HG03460 (cell line): ENCODE results near the gene RNF113B.

ENCODE experiments used
- ATAC-seq: cut with Tn5 transposase; IDR thresholded peaks from one replicate; pipeline ENCODE4 v1.9.1; 2021; ENCODE audit not compliant: unreplicated experiment

RNF113B gene

GRCh38 chr13:98176777-98177608, at the start of gene RNF113B:
RNF113B (minus strand) TSS chr13:98177269; CDS start chr13:98177236, 33 bp downstream.
- ATAC-seq: no peak

- no peak for ATAC-seq
Observed at GRCh38 chr13:98226496-98226895, 49.4 kb upstream of the RNF113B start.

GRCh38 chr13:98225036-98225940, 48.2 kb upstream of the RNF113B start:
- ATAC-seq: no peak

- ATAC-seq: no peak
Observed at GRCh38 chr13:98224557-98224956, 47.5 kb upstream of the RNF113B start.

- ATAC-seq: no peak
Observed at GRCh38 chr13:98223741-98224140, 46.7 kb upstream of the RNF113B start.

- ATAC-seq: no peak
Observed at GRCh38 chr13:98222816-98223215, 45.7 kb upstream of the RNF113B start.

GRCh38 chr13:98222081-98222554, 45.0 kb upstream of the RNF113B start:
- no peak for ATAC-seq

GRCh38 chr13:98221234-98221633, 44.2 kb upstream of the RNF113B start:
- no peak for ATAC-seq

- ATAC-seq: no peak
Observed at GRCh38 chr13:98220271-98220791, 43.3 kb upstream of the RNF113B start.

- ATAC-seq: no peak
Observed at GRCh38 chr13:98219685-98220084, 42.6 kb upstream of the RNF113B start.

- ATAC-seq: no peak
Observed at GRCh38 chr13:98217597-98217996, 40.5 kb upstream of the RNF113B start.

- no peak for ATAC-seq
Observed at GRCh38 chr13:98216711-98217285, 39.7 kb upstream of the RNF113B start.

- ATAC-seq: no peak
Observed at GRCh38 chr13:98216135-98216565, 39.1 kb upstream of the RNF113B start.

GRCh38 chr13:98215508-98215907, 38.4 kb upstream of the RNF113B start:
- no peak for ATAC-seq

- ATAC-seq: no peak
Observed at GRCh38 chr13:98214707-98215106, 37.6 kb upstream of the RNF113B start.

- ATAC-seq: no peak
Observed at GRCh38 chr13:98214008-98214643, 37.1 kb upstream of the RNF113B start.

- no peak for ATAC-seq
Observed at GRCh38 chr13:98213354-98213753, 36.3 kb upstream of the RNF113B start.

- ATAC-seq: no peak
Observed at GRCh38 chr13:98212763-98213162, 35.7 kb upstream of the RNF113B start.

GRCh38 chr13:98208606-98209005, 31.5 kb upstream of the RNF113B start:
- no peak for ATAC-seq

- ATAC-seq: no peak
Observed at GRCh38 chr13:98207416-98207815, 30.3 kb upstream of the RNF113B start.

- ATAC-seq: no peak
Observed at GRCh38 chr13:98206946-98207345, 29.9 kb upstream of the RNF113B start.
